Tibial nerve (tissue), 4 donors: Measurements from ENCODE around the gene ADAMTS4.

Source experiments
- EP300 ChIP-seq, 2 donors: sonication (generic); formaldehyde crosslinking; IDR thresholded peaks; one replicate each; pipeline ENCODE4 v1.6.1; 2017; ENCODE audit warnings: antibody characterized with exemption in 2 of 2, mild to moderate bottlenecking in 1 of 2
- POLR2A ChIP-seq, 2 donors: fragments of 450-650 bp; IDR thresholded peaks; one replicate each; pipeline ENCODE4 v1.6.1; 2017; ENCODE audit warnings: antibody characterized with exemption in 2 of 2, mild to moderate bottlenecking in 2 of 2, moderate library complexity in 2 of 2
- TF ChIP-seq, protein P1 (sequence below), 5 experiments: fragments of 200-600 bp in 3 of 5; fragments of 450-650 bp in 2 of 5; sonication (generic) in 3 of 5; IDR thresholded peaks; one replicate each; pipeline ENCODE4 v1.5.1; 2016 to 2019; ENCODE audit warnings: antibody characterized with exemption in 5 of 5, mild to moderate bottlenecking in 3 of 5, moderate library complexity in 2 of 5

- TF ChIP-seq, protein P1, sequence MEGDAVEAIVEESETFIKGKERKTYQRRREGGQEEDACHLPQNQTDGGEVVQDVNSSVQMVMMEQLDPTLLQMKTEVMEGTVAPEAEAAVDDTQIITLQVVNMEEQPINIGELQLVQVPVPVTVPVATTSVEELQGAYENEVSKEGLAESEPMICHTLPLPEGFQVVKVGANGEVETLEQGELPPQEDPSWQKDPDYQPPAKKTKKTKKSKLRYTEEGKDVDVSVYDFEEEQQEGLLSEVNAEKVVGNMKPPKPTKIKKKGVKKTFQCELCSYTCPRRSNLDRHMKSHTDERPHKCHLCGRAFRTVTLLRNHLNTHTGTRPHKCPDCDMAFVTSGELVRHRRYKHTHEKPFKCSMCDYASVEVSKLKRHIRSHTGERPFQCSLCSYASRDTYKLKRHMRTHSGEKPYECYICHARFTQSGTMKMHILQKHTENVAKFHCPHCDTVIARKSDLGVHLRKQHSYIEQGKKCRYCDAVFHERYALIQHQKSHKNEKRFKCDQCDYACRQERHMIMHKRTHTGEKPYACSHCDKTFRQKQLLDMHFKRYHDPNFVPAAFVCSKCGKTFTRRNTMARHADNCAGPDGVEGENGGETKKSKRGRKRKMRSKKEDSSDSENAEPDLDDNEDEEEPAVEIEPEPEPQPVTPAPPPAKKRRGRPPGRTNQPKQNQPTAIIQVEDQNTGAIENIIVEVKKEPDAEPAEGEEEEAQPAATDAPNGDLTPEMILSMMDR (IDR thresholded peaks at IDR 0.05): no peak
- TF ChIP-seq POLR2A (IDR thresholded peaks at IDR 0.05) (no peak), EP300 (IDR thresholded peaks at IDR 0.05) (no peak)
Measured at GRCh38 chr1:161137881-161138280, 61.0 kb downstream of the ADAMTS4 start.
